ENCODE data around the gene COL16A1.

DNA sequence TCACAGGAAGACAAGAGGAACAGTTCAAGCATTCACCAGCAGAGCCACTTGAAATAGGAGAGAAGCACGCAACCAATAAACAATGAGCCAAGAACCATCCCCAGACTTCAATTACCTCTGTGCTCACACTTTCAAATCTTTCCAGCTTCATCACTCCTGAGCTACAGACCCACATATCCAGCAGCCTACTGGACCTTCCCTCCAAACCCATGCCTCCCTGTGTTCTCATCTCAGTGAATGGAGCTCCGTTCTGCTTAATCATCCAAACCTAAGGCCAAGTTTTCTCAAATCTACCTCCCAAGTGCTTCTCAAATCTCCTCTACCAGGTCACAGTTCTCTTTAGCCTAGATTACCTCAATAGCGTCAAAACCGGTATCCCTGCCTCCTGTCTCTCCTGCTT, 62.9 kb downstream of the COL16A1 start:
- TF ChIP-seq, protein P1, sequence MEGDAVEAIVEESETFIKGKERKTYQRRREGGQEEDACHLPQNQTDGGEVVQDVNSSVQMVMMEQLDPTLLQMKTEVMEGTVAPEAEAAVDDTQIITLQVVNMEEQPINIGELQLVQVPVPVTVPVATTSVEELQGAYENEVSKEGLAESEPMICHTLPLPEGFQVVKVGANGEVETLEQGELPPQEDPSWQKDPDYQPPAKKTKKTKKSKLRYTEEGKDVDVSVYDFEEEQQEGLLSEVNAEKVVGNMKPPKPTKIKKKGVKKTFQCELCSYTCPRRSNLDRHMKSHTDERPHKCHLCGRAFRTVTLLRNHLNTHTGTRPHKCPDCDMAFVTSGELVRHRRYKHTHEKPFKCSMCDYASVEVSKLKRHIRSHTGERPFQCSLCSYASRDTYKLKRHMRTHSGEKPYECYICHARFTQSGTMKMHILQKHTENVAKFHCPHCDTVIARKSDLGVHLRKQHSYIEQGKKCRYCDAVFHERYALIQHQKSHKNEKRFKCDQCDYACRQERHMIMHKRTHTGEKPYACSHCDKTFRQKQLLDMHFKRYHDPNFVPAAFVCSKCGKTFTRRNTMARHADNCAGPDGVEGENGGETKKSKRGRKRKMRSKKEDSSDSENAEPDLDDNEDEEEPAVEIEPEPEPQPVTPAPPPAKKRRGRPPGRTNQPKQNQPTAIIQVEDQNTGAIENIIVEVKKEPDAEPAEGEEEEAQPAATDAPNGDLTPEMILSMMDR (IDR thresholded peaks at IDR 0.05; ENCODE audit: borderline replicate concordance, extremely low read depth, low read length, poor library complexity, severe bottlenecking) = no peak
- TF ChIP-seq EZH2 (IDR thresholded peaks at IDR 0.05; ENCODE audit: borderline replicate concordance, low read depth, low read length, severe bottlenecking) = no peak
